PFSK-1 (cell line): ENCODE results near the gene TPP2.

Experiments
- FOXP2 ChIP-seq: optimal IDR thresholded peaks from 2 replicates; pipeline ENCODE3; 2011; ENCODE audit warnings: borderline replicate concordance, control low read depth, inconsistent platforms; ENCODE audit not compliant: insufficient read depth; ENCODE audit errors: extremely low read length, extremely low read depth
- POLR2AphosphoS5 ChIP-seq: IDR thresholded peaks from 2 replicates; pipeline ENCODE4 v1.6.1; 2012; ENCODE audit warnings: low read depth, mild to moderate bottlenecking, control low read depth, low read length, moderate library complexity
- REST ChIP-seq, 2 experiments: IDR thresholded peaks; 2 replicates each; pipeline versions ENCODE4 v1.6.1 to v1.8.0; 2011 to 2012; ENCODE audit warnings: low read depth in 2 of 2, low read length in 2 of 2, control low read depth in 1 of 2, inconsistent platforms in 1 of 2, mild to moderate bottlenecking in 1 of 2, moderate library complexity in 1 of 2; ENCODE audit not compliant: insufficient read depth in 1 of 2
- SIN3A ChIP-seq: IDR thresholded peaks from 2 replicates; pipeline ENCODE4 v1.6.1; 2012; ENCODE audit warnings: mild to moderate bottlenecking, low read length, moderate library complexity, borderline replicate concordance; ENCODE audit not compliant: insufficient read depth
- TAF1 ChIP-seq: IDR thresholded peaks from 2 replicates; pipeline ENCODE4 v1.6.1; 2012; ENCODE audit warnings: low read length, control low read depth, borderline replicate concordance; ENCODE audit not compliant: insufficient read depth

GRCh38 chr13:102550507-102550906 is 46.3 kb upstream of the TPP2 start:
- TF ChIP-seq POLR2AphosphoS5 (no peak), REST (IDR thresholded peaks at IDR 0.05; ENCODE audit: insufficient read depth in 1 of 2, low read depth in 2 of 2, low read length in 2 of 2) (no peak), TAF1 (no peak), SIN3A (no peak), FOXP2 (no peak)
